Mesothelial cell of epicardium (in vitro differentiated cells): ENCODE data around the gene RTN1. TPM values are rescaled to one million over a fixed set of nuclear protein-coding genes. Genes with fewer than 3 reads are reported as not detected.

Experiments
- DNase-seq, 2 experiments: peaks; one replicate each; pipeline ENCODE4 v3.0.0; 2021; ENCODE audit warnings: low spot score in 2 of 2; ENCODE audit not compliant: unreplicated experiment in 2 of 2
- H3K27ac Mint-ChIP-seq: 2 replicates; pipeline ENCODE4 v1.8.0; 2021; ENCODE audit warnings: mixed read lengths
- H3K27me3 Mint-ChIP-seq: 2 replicates; pipeline ENCODE4 v1.8.0; 2021; ENCODE audit warnings: low read depth, mixed read lengths
- H3K36me3 Mint-ChIP-seq: 2 replicates; pipeline ENCODE4 v1.8.0; 2021; ENCODE audit warnings: mixed read lengths
- H3K4me1 Mint-ChIP-seq: 2 replicates; pipeline ENCODE4 v1.8.0; 2021; ENCODE audit warnings: mixed read lengths
- H3K4me3 Mint-ChIP-seq: 2 replicates; pipeline ENCODE4 v1.8.0; 2021; ENCODE audit warnings: mild to moderate bottlenecking, moderate library complexity, mixed read lengths
- H3K9me3 Mint-ChIP-seq: 2 replicates; pipeline ENCODE4 v1.8.0; 2021; ENCODE audit warnings: mixed read lengths
- total RNA-seq: library from RNA; stranded (reverse); gene quantifications from 3 replicates; pipeline ENCODE4 v1.2.1, GENCODE V29; 2021
- TF ChIP-seq, protein P1 (sequence below): fragments of 200-600 bp; sonication (generic); IDR thresholded peaks from one replicate; pipeline ENCODE4 v1.5.0; 2021; ENCODE audit warnings: antibody characterized with exemption; ENCODE audit not compliant: unreplicated experiment

The RTN1 gene
- total RNA-seq, 1 donor from 2014 or later, result 0.78 TPM

DNA sequence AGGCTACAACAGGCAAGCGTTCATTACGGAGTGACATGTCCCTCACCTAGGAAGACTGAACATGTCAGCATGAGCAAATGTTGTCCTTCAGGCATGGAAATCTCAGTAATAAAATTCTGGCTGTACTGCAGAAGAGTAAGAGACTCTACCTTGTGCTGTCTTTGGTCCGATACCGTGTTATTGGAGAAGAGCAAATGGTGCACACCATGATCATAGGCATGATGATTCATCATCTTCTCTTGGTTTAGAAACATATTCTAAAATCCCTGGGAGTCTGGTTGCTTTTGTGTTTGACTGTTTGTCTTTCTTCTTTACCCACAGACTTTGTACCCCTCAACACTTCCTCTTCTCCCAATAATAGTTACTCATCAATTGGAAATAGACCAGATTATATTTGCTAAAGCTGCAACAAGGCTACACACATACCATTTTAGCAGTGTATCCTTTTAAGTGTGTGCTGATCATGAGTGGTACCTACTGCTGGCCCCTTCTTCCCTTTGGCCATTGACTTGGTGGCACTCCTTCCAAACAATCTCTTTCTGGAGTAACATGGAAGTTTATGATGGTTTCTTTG is 93.5 kb downstream of the RTN1 start:
- Mint-ChIP-seq H3K9me3 (no peaks in the 10 kb centered on the region), H3K36me3 (no peaks in the 10 kb centered on the region), H3K27me3 (peaks cover 45% of the 10 kb centered on the region), H3K4me1 (peaks cover 7% of the 10 kb centered on the region), H3K4me3 (no peak overlapping the region), H3K27ac (no peak overlapping the region)
- TF ChIP-seq, protein P1, sequence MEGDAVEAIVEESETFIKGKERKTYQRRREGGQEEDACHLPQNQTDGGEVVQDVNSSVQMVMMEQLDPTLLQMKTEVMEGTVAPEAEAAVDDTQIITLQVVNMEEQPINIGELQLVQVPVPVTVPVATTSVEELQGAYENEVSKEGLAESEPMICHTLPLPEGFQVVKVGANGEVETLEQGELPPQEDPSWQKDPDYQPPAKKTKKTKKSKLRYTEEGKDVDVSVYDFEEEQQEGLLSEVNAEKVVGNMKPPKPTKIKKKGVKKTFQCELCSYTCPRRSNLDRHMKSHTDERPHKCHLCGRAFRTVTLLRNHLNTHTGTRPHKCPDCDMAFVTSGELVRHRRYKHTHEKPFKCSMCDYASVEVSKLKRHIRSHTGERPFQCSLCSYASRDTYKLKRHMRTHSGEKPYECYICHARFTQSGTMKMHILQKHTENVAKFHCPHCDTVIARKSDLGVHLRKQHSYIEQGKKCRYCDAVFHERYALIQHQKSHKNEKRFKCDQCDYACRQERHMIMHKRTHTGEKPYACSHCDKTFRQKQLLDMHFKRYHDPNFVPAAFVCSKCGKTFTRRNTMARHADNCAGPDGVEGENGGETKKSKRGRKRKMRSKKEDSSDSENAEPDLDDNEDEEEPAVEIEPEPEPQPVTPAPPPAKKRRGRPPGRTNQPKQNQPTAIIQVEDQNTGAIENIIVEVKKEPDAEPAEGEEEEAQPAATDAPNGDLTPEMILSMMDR, result no peak
- no peak for DNase-seq

DNA sequence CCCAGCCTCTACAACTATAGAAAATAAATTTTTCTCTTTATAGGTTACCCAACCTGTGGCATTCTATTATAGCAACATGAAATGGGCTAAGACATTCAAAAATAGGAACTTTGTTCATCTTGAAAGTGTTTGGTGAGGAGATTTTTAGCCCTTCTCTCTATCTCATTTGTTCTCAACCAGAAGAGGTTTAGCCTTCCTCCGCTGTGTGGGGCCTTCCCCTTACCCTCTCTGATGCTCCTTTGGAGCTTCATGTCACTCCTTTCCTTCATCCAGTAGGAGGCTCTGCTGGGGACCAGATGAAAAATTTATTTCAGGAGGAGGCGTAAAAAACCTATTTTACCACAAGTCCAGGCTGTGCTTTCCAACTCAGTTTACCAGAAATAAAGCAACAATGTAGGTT is 94.1 kb downstream of the RTN1 start:
- TF ChIP-seq, protein P1, result no peak
- H3K36me3 Mint-ChIP-seq, result no peaks in the 10 kb centered on the region
- H3K27ac Mint-ChIP-seq, result no peak overlapping the region
- DNase-seq, result no peak
- peaks cover 7% of the 10 kb centered on the region for H3K4me1 Mint-ChIP-seq
- H3K4me3 Mint-ChIP-seq, result no peak overlapping the region
- H3K9me3 Mint-ChIP-seq, result no peaks in the 10 kb centered on the region
- H3K27me3 Mint-ChIP-seq, result peaks cover 45% of the 10 kb centered on the region

DNA sequence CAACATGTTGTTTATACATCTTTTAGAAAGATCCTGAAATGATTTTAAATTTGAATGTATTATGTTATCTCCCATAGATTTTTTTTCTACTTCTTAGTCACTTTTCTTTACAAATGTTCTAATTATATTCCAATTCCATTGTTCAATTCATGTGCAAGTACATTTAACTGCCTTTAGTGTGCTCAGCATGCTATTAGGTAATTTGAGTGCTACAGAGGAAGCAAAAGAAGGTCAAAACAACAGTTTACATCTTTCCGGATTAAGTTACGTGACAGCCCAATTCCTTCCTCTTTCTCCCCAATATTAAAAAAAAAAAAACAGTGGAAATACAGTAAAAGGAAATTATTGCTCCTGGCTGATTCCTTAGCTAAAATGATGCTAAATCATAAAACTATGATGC is 98.3 kb downstream of the RTN1 start:
- H3K27ac Mint-ChIP-seq, result no peak overlapping the region
- no peak for DNase-seq

DNA sequence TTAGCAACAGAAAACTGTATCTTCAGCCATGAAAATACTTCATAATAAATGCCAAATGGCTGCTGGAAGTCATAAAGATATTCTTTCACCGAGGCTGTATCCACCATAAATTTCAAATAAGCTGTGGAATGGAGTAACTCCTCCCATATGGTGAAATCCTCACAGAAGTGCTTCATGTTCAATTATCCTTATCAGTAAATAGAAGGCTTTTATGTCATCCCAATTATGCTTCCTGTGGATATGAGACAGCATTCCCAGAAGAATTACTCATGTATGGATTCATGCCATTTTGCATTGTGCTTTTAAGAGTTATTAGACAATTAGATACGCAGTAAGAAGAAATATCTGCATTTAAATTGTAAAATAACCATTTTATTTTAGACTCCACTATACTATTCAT is 99.0 kb downstream of the RTN1 start:
- no peaks in the 10 kb centered on the region for H3K36me3 Mint-ChIP-seq
- peaks cover 43% of the 10 kb centered on the region for H3K27me3 Mint-ChIP-seq
- H3K4me3 Mint-ChIP-seq, result no peak overlapping the region
- TF ChIP-seq, protein P1, result no peak
- no peak for DNase-seq
- H3K4me1 Mint-ChIP-seq, result peaks cover 4% of the 10 kb centered on the region
- H3K27ac Mint-ChIP-seq, result no peak overlapping the region
- no peaks in the 10 kb centered on the region for H3K9me3 Mint-ChIP-seq

More for the DNA sequence above, 98.3 kb downstream of the RTN1 start:
- H3K36me3 Mint-ChIP-seq, result no peaks in the 10 kb centered on the region
- peaks cover 4% of the 10 kb centered on the region for H3K4me1 Mint-ChIP-seq
- H3K4me3 Mint-ChIP-seq, result no peak overlapping the region
- TF ChIP-seq, protein P1, result no peak
- peaks cover 45% of the 10 kb centered on the region for H3K27me3 Mint-ChIP-seq
- no peaks in the 10 kb centered on the region for H3K9me3 Mint-ChIP-seq

DNA sequence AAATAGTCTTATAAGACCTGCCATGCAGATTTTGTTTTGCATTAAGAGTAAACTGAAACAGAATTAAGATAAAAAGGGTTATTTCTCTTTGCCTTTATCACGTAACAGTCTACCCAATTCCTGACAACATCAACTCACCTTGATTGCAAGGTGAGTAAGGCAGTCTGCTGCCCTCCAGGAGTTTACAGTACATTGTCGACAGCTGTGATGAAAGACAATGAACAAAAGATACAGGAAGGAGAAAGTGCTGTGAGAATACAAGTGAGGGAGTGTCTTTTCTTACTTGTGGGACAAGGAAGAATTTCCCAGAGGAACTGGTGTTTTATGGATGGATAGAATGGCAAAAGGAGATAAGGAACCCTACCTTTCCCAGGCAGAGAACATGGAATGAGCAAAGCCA is 101.0 kb downstream of the RTN1 start:
- H3K4me1 Mint-ChIP-seq, result peaks cover 4% of the 10 kb centered on the region
- H3K9me3 Mint-ChIP-seq, result no peaks in the 10 kb centered on the region
- no peak overlapping the region for H3K4me3 Mint-ChIP-seq
- TF ChIP-seq, protein P1, result no peak
- no peak overlapping the region for H3K27ac Mint-ChIP-seq
- H3K36me3 Mint-ChIP-seq, result no peaks in the 10 kb centered on the region
- H3K27me3 Mint-ChIP-seq, result peaks cover 31% of the 10 kb centered on the region
- no peak for DNase-seq

DNA sequence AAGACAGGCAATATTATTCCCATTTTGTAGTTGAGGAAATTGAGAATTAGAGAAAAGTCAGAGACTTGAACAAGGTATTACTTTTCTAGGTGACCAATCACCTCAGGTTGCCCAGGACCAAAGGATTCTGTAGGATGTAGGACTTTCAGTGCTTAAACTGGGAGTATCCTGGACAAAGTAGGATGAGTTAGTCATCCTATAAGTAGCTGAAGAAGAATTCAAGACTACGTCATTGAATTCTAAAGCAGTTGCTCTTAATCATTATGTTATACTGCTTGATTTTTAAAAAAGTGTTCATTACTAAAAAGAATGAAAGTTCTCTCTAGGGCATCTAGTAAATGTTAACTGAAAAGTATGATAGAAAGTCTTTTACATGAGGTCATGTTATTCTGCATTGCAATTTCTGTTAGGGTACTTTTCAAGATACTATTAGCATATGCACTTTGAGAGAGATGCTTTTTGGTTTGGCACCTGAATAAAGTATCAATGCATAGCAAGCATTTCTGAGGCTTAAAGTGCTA is 101.7 kb downstream of the RTN1 start:
- no peak overlapping the region for H3K27ac Mint-ChIP-seq
- no peak overlapping the region for H3K4me3 Mint-ChIP-seq
- DNase-seq, result no peak
- no peaks in the 10 kb centered on the region for H3K36me3 Mint-ChIP-seq
- H3K9me3 Mint-ChIP-seq, result no peaks in the 10 kb centered on the region
- TF ChIP-seq, protein P1, result no peak
- peaks cover 28% of the 10 kb centered on the region for H3K27me3 Mint-ChIP-seq
- H3K4me1 Mint-ChIP-seq, result peaks cover 4% of the 10 kb centered on the region
